ENCODE data around the gene PSTPIP2.
"Not testable (repeated sequence)": the region's sequence is repeated elsewhere in the genome, so short reads cannot be mapped to it uniquely, and the experiment has no call there.

The PSTPIP2 gene

GRCh38 chr18:46071653-46072375 lies at the start of gene PSTPIP2:
Gene PSTPIP2, minus strand, starts transcription at chr18:46072260. Its CDS starts 72 bp downstream, at chr18:46072188.
- DNase-seq, result peak; percentile 5

GRCh38 chr18:46113751-46114150 lies 41.7 kb upstream of the PSTPIP2 start:
- no peak for DNase-seq

GRCh38 chr18:46110406-46110805 lies 38.3 kb upstream of the PSTPIP2 start:
- DNase-seq, result no peak

GRCh38 chr18:46109386-46109785 lies 37.3 kb upstream of the PSTPIP2 start:
- DNase-seq, result no peak

- DNase-seq, result peak; percentile 14
Observed at GRCh38 chr18:46104128-46104911, 32.3 kb upstream of the PSTPIP2 start, which contains the start of gene HAUS1. Gene HAUS1, plus strand, starts transcription at chr18:46104385. Its CDS starts 27 bp downstream, at chr18:46104412.

GRCh38 chr18:46099463-46099862 lies 27.4 kb upstream of the PSTPIP2 start:
- no peak for DNase-seq

GRCh38 chr18:46098616-46098933 lies 26.5 kb upstream of the PSTPIP2 start:
- no peak for DNase-seq

- DNase-seq, result no peak
Observed at GRCh38 chr18:46097801-46098615, 25.9 kb upstream of the PSTPIP2 start, which contains the start of gene ATP5F1A. Gene ATP5F1A, minus strand, starts transcription at chr18:46098296. Its CDS starts 65 bp downstream, at chr18:46098231.

- DNase-seq, result no peak
Observed at GRCh38 chr18:46097431-46097800, 25.4 kb upstream of the PSTPIP2 start.

GRCh38 chr18:46096651-46097300 lies 24.7 kb upstream of the PSTPIP2 start:
- no peak for DNase-seq

- no peak for DNase-seq
Observed at GRCh38 chr18:46095532-46095931, 23.5 kb upstream of the PSTPIP2 start.

GRCh38 chr18:46088501-46088900 lies 16.4 kb upstream of the PSTPIP2 start:
- not testable (repeated sequence) for DNase-seq

GRCh38 chr18:46084431-46084830 lies 12.4 kb upstream of the PSTPIP2 start:
- no peak for DNase-seq

GRCh38 chr18:46080156-46080555 lies 8.1 kb upstream of the PSTPIP2 start:
- no peak for DNase-seq

GRCh38 chr18:46079336-46079735 lies 7.3 kb upstream of the PSTPIP2 start:
- DNase-seq, result no peak

- DNase-seq, result no peak
Observed at GRCh38 chr18:46073474-46074331, 1.6 kb upstream of the PSTPIP2 start.

GRCh38 chr18:46072959-46073358 lies 899 bp upstream of the PSTPIP2 start:
- no peak for DNase-seq

GRCh38 chr18:46072376-46072867 lies 362 bp upstream of the PSTPIP2 start:
- no peak for DNase-seq

GRCh38 chr18:46070815-46071652 lies 1.0 kb downstream of the PSTPIP2 start:
- DNase-seq, result no peak

- no peak for DNase-seq
Observed at GRCh38 chr18:46070232-46070631, 1.8 kb downstream of the PSTPIP2 start.

GRCh38 chr18:46069524-46069923 lies 2.5 kb downstream of the PSTPIP2 start:
- no peak for DNase-seq
